Dedifferentiated amniotic fluid mesenchymal stem cell (primary cell): ENCODE data around the gene SLC25A22.

Experiments
- DNase-seq: peaks from one replicate; pipeline ENCODE4 v3.0.0-alpha.2; 2016; ENCODE audit errors: extremely low spot score

Gene SLC25A22

DNA sequence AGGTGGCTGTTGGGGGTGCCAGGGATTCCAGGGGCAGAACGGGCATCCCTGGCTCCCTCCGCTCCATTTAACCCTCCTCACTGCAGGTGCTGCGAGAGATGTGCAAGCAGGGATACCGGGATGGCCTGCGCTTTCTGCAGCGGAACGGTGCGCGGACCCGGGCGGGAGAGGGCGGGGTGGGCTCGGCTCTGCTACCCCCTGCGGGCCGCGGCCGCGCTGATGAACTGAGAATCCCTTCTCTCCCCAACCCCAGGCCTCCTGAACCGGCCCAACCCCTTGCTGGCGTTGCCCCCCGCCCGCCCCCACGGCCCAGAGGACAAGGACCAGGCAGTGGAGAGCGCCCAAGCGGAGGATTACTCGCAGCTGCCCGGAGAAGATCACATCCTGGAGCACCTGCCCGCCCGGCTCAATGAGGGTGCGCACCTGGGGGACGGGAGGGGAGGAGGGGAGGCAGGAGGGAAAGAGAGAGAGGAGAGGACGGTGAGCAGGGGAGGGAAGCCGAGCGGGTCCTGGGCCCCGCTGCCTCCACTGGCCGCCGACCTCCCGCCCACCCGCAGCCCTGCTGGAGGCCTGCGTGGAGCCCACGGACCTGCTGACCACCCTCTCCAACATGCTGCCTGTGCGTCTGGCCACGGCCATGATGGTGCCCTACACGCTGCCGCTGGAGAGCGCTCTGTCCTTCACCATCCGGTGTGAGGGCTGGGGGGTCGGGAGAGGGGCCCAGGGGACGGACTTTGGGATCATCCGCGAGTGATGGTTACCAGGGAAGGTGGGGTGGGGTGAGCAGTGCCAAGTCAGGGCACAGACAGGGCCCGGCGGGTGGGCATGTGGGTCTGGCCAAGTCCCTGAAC, 25.6 kb upstream of the SLC25A22 start:
- DNase-seq = no peak

- no peak for DNase-seq
These were observed 23.7 kb upstream of the SLC25A22 start for GRCh38 chr11:821512-822371.

- peak; percentile 50 for DNase-seq
These were observed 22.8 kb upstream of the SLC25A22 start for GRCh38 chr11:820655-821511.

GRCh38 chr11:819943-820649, 22.0 kb upstream of the SLC25A22 start:
- peak; percentile 19 for DNase-seq

GRCh38 chr11:819129-819931, 21.2 kb upstream of the SLC25A22 start:
- DNase-seq = peak; percentile 75

GRCh38 chr11:818396-819128, 20.5 kb upstream of the SLC25A22 start, which contains the start of gene PNPLA2:
Gene PNPLA2, plus strand, starts transcription at chr11:818914. Its CDS starts 805 bp downstream, at chr11:819719.
- DNase-seq = no peak

GRCh38 chr11:816433-816779, 18.3 kb upstream of the SLC25A22 start:
- no peak for DNase-seq

DNA sequence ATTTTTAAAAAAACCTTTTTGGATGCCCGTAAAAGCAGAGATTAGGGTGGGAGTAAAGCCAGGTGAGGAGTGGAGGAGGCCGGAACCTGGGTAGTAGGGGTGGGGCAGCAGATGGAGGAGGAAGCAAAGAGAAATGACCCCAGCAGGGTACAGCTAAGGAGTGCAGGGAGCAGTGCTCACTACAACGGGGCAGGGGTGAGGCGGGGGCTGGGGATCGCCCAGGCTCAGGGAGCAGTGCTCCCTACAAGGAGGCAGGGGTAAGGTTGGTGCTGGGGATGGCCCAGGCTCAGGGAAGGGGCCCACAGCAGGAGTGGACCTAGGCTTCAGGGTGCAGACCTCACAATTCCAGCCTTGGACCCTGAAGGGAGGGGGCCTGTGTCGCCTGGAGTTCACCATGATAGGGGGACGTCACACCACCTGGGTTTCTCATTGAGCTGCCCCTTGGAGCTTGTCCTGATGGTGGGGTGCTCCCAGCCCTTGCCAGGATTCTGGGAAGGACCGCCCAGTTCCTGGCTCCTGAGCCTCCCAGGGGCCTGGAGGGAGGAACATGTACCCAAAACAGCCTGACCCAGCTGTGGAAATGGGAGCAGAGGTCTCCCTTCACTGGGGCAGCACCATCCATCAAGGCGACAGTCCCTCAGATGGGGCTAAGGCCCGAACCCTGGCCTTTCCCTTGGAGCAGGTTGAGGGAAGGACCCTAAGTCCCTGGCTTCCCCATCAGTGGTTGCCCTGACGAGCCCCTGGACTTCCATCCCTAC, 17.8 kb upstream of the SLC25A22 start:
- DNase-seq = no peak

GRCh38 chr11:813456-814096, 15.5 kb upstream of the SLC25A22 start:
- DNase-seq = no peak

DNA sequence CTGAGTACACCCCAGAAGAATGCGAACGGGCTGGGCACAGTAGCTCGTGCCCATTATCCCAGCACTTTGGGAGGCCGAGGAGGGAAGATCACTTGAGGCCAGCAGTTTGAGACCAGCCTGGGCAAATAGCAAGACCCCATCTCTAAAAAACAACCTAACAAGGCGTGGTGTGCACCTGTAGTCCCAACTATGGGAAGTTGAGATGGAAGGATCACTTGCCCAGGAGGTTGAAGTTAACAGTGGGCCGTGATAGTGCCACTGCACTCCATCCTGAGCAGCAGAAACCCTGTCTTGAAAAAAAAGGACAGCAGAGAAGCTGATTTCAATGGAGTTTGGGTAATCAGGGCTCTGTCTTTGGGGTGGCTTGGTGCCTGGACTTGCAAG, 15.0 kb upstream of the SLC25A22 start:
- DNase-seq = no peak

DNA sequence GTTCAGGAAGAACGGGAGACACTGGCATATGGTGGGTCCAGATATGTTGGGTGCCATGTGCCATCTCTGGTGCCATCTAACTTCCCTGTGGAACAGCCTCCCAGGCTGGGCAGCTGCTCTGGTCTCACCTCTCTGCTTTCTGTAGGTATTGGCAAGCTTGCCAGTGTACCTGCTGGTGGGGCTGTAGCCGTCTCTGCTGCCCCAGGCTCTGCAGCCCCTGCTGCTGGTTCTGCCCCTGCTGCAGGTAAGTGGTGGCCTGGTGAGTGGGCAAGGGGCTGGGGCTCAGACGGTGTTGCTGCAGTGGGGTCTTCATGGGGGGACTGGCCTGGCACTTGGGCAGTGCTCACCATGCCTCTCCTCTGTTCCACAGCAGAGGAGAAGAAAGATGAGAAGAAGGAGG, 14.3 kb upstream of the SLC25A22 start:
- no peak for DNase-seq

GRCh38 chr11:811446-812245, 13.6 kb upstream of the SLC25A22 start:
- DNase-seq = no peak

DNA sequence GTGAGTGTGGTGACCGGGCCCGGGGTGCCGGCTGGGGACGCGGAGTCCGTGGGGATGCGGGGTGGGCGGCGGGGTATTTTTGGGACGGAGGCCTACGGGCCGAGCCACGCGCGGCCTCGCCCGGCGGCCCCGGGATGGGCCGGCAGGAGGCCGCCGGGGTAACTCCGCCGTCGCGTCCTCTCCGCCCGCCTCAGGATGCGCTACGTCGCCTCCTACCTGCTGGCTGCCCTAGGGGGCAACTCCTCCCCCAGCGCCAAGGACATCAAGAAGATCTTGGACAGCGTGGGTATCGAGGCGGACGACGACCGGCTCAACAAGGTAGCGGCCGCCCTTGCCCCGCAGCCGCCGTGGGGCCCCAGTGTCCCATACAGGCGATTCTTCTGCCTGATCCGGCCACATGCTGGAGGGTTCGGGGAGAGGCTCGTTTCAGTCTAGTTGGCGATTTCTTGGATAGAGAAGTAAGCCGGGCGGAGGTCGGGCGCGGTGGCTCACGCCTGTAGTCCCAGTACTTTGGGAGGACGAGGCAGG, 12.0 kb upstream of the SLC25A22 start:
- no peak for DNase-seq

- peak; percentile 95 for DNase-seq
These were observed 11.4 kb upstream of the SLC25A22 start, which contains the start of gene RPLP2 for GRCh38 chr11:809287-810039. Gene RPLP2, plus strand, starts transcription at chr11:809967. Its CDS starts 268 bp downstream, at chr11:810235.

GRCh38 chr11:808427-809286, 10.6 kb upstream of the SLC25A22 start:
- DNase-seq = no peak

DNA sequence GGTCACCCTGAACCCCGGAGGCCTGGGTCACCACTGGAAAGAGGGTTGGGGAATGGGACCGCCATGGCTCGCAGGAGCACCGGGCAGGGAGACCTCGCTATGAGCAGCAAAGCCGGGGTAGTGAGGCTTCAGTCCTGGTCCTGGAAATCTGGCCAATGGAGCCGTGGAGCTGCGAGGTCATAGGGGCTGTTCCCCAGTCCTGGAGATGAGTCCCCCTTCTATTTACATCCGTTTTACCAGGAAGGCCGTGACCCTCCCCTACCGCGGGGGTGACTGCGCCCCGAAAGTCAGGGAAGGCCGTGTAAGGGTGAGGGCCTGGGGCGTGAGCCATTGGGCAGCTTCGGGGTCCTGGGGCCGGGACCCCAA, 6.5 kb upstream of the SLC25A22 start:
- DNase-seq = no peak
